ENCODE data around the gene ZNF333. TPM values are rescaled to one million over a fixed set of nuclear protein-coding genes. Genes with fewer than 3 reads are reported as not detected.
A peak's percentile ranks its signal among the peaks of the same experiment; 100 is the strongest.

Gene ZNF333
- total RNA-seq, 2 donors from 2014 or later: 16.2 to 19.8 TPM

GRCh38 chr19:14704450-14704849 is 14.6 kb downstream of the ZNF333 start:
- Histone ChIP-seq H3K27ac (ENCODE audit: low read depth, low read length) (no peak overlapping the region), H3K4me3 (ENCODE audit: low read length) (no peak overlapping the region)
- no peak overlapping the region for H3K4me3 Mint-ChIP-seq

DNA sequence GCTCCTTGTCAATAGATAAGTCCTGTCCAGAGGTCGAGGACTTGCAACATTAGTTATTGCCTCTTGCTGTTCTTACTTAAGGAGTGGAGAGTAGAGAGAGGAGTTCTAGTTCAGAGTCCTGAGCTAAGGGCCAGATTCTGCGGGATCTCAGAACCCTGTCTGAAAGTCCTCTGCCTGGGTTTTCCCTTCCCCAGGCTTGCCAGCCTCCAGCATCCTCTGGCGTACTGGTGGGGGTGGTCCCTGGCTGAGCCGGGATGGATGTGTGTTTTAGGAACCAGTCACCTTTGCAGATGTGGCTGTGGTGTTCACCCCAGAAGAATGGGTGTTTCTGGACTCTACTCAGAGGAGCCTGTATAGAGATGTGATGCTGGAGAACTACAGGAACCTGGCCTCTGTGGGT is 26.0 kb downstream of the ZNF333 start:
- Mint-ChIP-seq H3K9me3 (peaks cover 95% of the 10 kb centered on the region), H3K4me1 (no peaks in the 10 kb centered on the region), H3K27ac (no peak overlapping the region), H3K36me3 (ENCODE audit: low read depth) (peaks cover 91% of the 10 kb centered on the region), H3K4me3 (no peak overlapping the region), H3K27me3 (ENCODE audit: insufficient read depth) (no peaks in the 10 kb centered on the region)
- Histone ChIP-seq H3K9me3 (ENCODE audit: control insufficient read depth, low read length) (peaks cover 66% of the 10 kb centered on the region), H3K36me3 (ENCODE audit: control insufficient read depth, insufficient read depth, low read length) (peaks cover 47% of the 10 kb centered on the region), H3K9ac (ENCODE audit: extremely low read depth, low read length, poor library complexity, severe bottlenecking) (no peak overlapping the region), H3K4me1 (ENCODE audit: control insufficient read depth, insufficient read depth, low read length) (no peaks in the 10 kb centered on the region), H3K27me3 (ENCODE audit: control insufficient read depth, insufficient read depth, low read length, poor library complexity, severe bottlenecking) (no peaks in the 10 kb centered on the region), H3K4me3 (ENCODE audit: low read length) (no peak overlapping the region), H3K27ac (ENCODE audit: low read depth, low read length) (no peak overlapping the region)
- peak; percentile 16 for DNase-seq
- 88 to 93% methylated on average over 3 to 4 of the region's 4 CpGs for WGBS, 2 experiments (ENCODE audit: insufficient coverage in 1 of 2, insufficient read length in 1 of 2)
- TF ChIP-seq, protein P1, sequence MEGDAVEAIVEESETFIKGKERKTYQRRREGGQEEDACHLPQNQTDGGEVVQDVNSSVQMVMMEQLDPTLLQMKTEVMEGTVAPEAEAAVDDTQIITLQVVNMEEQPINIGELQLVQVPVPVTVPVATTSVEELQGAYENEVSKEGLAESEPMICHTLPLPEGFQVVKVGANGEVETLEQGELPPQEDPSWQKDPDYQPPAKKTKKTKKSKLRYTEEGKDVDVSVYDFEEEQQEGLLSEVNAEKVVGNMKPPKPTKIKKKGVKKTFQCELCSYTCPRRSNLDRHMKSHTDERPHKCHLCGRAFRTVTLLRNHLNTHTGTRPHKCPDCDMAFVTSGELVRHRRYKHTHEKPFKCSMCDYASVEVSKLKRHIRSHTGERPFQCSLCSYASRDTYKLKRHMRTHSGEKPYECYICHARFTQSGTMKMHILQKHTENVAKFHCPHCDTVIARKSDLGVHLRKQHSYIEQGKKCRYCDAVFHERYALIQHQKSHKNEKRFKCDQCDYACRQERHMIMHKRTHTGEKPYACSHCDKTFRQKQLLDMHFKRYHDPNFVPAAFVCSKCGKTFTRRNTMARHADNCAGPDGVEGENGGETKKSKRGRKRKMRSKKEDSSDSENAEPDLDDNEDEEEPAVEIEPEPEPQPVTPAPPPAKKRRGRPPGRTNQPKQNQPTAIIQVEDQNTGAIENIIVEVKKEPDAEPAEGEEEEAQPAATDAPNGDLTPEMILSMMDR (conservative IDR thresholded peaks at IDR 0.05): no peak

More at GRCh38 chr19:14704450-14704849, 14.6 kb downstream of the ZNF333 start:
- Histone ChIP-seq H3K9me3 (ENCODE audit: control insufficient read depth, low read length) (peaks cover 10% of the 10 kb centered on the region), H3K4me1 (ENCODE audit: control insufficient read depth, insufficient read depth, low read length) (no peaks in the 10 kb centered on the region), H3K27me3 (ENCODE audit: control insufficient read depth, insufficient read depth, low read length, poor library complexity, severe bottlenecking) (no peaks in the 10 kb centered on the region), H3K36me3 (ENCODE audit: control insufficient read depth, insufficient read depth, low read length) (peaks cover 73% of the 10 kb centered on the region), H3K9ac (ENCODE audit: extremely low read depth, low read length, poor library complexity, severe bottlenecking) (no peak overlapping the region)
- peaks cover 18% of the 10 kb centered on the region for H3K9me3 Mint-ChIP-seq
- no peak for DNase-seq
- no peaks in the 10 kb centered on the region for H3K27me3 Mint-ChIP-seq (ENCODE audit: insufficient read depth)
- H3K4me1 Mint-ChIP-seq: no peaks in the 10 kb centered on the region
- peaks cover 88% of the 10 kb centered on the region for H3K36me3 Mint-ChIP-seq (ENCODE audit: low read depth)
- H3K27ac Mint-ChIP-seq: no peak overlapping the region
- WGBS, 2 experiments (ENCODE audit: insufficient coverage in 1 of 2, insufficient read length in 1 of 2): 92 to 95% methylated on average over 5 to 6 of the region's 6 CpGs
- TF ChIP-seq, protein P1 (conservative IDR thresholded peaks at IDR 0.05): no peak

- peaks cover 98% of the 10 kb centered on the region for H3K9me3 Mint-ChIP-seq
These were observed 28.8 kb downstream of the ZNF333 start for GRCh38 chr19:14718522-14719116.

More at GRCh38 chr19:14718522-14719116, 28.8 kb downstream of the ZNF333 start:
- Histone ChIP-seq H3K36me3 (ENCODE audit: control insufficient read depth, insufficient read depth, low read length) (peaks cover 47% of the 10 kb centered on the region), H3K9ac (ENCODE audit: extremely low read depth, low read length, poor library complexity, severe bottlenecking) (no peak overlapping the region), H3K9me3 (ENCODE audit: control insufficient read depth, low read length) (peaks cover 91% of the 10 kb centered on the region), H3K27ac (ENCODE audit: low read depth, low read length) (no peak overlapping the region), H3K27me3 (ENCODE audit: control insufficient read depth, insufficient read depth, low read length, poor library complexity, severe bottlenecking) (no peaks in the 10 kb centered on the region), H3K4me3 (ENCODE audit: low read length) (peak overlapping the region; percentile 70), H3K4me1 (ENCODE audit: control insufficient read depth, insufficient read depth, low read length) (no peaks in the 10 kb centered on the region)
- TF ChIP-seq, protein P1 (conservative IDR thresholded peaks at IDR 0.05): no peak
- no peaks in the 10 kb centered on the region for H3K4me1 Mint-ChIP-seq
- H3K27ac Mint-ChIP-seq: no peak overlapping the region
- DNase-seq: peak; percentile 23
- H3K4me3 Mint-ChIP-seq: no peak overlapping the region
- WGBS, 2 experiments (ENCODE audit: insufficient coverage in 1 of 2, insufficient read length in 1 of 2): 92 to 94% methylated on average over 15 to 18 of the region's 18 CpGs
- H3K36me3 Mint-ChIP-seq (ENCODE audit: low read depth): peaks cover 79% of the 10 kb centered on the region
- H3K27me3 Mint-ChIP-seq (ENCODE audit: insufficient read depth): no peaks in the 10 kb centered on the region
